ENCODE results near the gene MOV10L1. TPM values are rescaled to one million over a fixed set of nuclear protein-coding genes. Genes with fewer than 3 reads are reported as not detected.
A peak's percentile ranks its signal among the peaks of the same experiment; 100 is the strongest.

MOV10L1 gene
- total RNA-seq: under 1 TPM in 2 of 10 donors, not detected in 8; 0.16 to 0.42 TPM
- polyA plus RNA-seq: under 1 TPM; 0.16 to 0.37 TPM
- long read RNA-seq, donor 1: 0 reads
- long read RNA-seq, donor 2: 0 reads
- long read RNA-seq, donor 3: 0 reads

- Histone ChIP-seq H3K36me3 (no peaks in the 10 kb centered on the region), H3K4me3 (no peak within 1 kb of the TSS), H3K27me3 (peaks cover 3 to 54% (median 37%) of the 10 kb centered on the region in 7 donors), H3K9me3 (peaks cover 0 to 7% (median 0%) of the 10 kb centered on the region in 11 donors), H3K4me1 (peaks cover 0 to 3% (median 0%) of the 10 kb centered on the region in 9 donors), H3K27ac (no peak within 1 kb of the TSS)
- TF ChIP-seq, protein P1, sequence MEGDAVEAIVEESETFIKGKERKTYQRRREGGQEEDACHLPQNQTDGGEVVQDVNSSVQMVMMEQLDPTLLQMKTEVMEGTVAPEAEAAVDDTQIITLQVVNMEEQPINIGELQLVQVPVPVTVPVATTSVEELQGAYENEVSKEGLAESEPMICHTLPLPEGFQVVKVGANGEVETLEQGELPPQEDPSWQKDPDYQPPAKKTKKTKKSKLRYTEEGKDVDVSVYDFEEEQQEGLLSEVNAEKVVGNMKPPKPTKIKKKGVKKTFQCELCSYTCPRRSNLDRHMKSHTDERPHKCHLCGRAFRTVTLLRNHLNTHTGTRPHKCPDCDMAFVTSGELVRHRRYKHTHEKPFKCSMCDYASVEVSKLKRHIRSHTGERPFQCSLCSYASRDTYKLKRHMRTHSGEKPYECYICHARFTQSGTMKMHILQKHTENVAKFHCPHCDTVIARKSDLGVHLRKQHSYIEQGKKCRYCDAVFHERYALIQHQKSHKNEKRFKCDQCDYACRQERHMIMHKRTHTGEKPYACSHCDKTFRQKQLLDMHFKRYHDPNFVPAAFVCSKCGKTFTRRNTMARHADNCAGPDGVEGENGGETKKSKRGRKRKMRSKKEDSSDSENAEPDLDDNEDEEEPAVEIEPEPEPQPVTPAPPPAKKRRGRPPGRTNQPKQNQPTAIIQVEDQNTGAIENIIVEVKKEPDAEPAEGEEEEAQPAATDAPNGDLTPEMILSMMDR (IDR thresholded peaks at IDR 0.05): no peak
- 31 to 42% methylated on average over 71 to 83 of the region's 83 CpGs for WGBS, 2 donors
- intact Hi-C loops (cut with DNase I): no loop called here
- ATAC-seq (peak in 2 of 8 donors; percentile 25 to 33), DNase-seq (no peak)
These were observed at the start of gene MOV10L1 for GRCh38 chr22:50089682-50090411. MOV10L1 (plus strand) TSS chr22:50090006; CDS start chr22:50090089, 83 bp downstream.

- DNase-seq (no peak), ATAC-seq (no peak)
- Histone ChIP-seq H3K4me1 (no peaks in the 10 kb centered on the region), H3K27ac (no peak overlapping the region), H3K27me3 (peaks cover 0 to 16% (median 0%) of the 10 kb centered on the region in 7 donors), H3K4me3 (no peak overlapping the region), H3K36me3 (no peaks in the 10 kb centered on the region), H3K9me3 (peaks cover 0 to 19% (median 7%) of the 10 kb centered on the region in 11 donors)
- intact Hi-C loops (cut with DNase I): no loop called here
- 88 to 92% methylated on average over 7 of the region's 7 CpGs for WGBS, 2 donors
- TF ChIP-seq, protein P1 (IDR thresholded peaks at IDR 0.05): no peak
These were observed 49.1 kb upstream of the MOV10L1 start for GRCh38 chr22:50040717-50041116.

DNA sequence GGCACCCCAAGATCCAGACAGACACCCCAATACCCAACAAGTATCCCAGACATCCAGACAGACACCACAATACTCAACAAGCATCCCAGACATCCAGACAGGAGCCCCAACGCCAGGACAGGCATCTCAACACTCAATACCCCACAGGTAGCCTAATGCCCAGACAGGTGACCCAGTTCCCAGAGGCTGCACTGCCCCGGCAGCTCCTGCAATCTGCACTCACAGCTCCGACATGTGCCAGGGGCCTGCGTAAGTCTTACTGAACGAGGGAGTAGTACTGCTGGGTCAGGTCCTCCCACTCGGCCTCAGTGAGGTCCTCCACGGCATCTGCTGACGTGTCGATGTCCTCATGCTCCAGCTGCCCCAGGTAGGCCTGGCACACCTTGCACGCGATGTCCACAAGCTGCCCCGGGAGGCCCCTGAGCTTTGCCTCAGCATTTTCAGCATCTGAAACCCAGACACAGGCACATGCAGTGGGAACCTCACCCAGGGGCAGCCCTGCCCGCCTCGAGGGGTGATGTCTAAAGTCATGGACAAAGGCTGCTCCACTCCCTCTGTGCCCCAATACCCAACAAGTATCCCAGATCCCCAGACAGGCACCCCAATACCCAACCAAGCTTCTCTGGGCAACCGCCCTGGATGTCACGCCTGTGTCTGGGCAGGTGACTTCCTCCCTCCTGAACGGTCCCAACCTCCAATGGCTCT is 48.3 kb upstream of the MOV10L1 start:
- 75 to 78% methylated on average over 17 of the region's 17 CpGs for WGBS, 2 donors
- Histone ChIP-seq H3K27me3 (peaks cover 0 to 18% (median 0%) of the 10 kb centered on the region in 7 donors), H3K27ac (no peak overlapping the region)

More for the DNA sequence above, 48.3 kb upstream of the MOV10L1 start:
- ATAC-seq: no peak
- Histone ChIP-seq H3K9me3 (peaks cover 0 to 19% (median 7%) of the 10 kb centered on the region in 11 donors), H3K36me3 (no peaks in the 10 kb centered on the region), H3K4me3 (no peak overlapping the region), H3K4me1 (no peaks in the 10 kb centered on the region)
- TF ChIP-seq, protein P1 (IDR thresholded peaks at IDR 0.05): no peak
- intact Hi-C loops (cut with DNase I): no loop called here
- no peak for DNase-seq

Data from heart right ventricle (tissue), 16 donors.